ENCODE measurements around the gene VRK2. TPM values are rescaled to one million over a fixed set of nuclear protein-coding genes. Genes with fewer than 3 reads are reported as not detected.
"Not testable (repeated sequence)": the region's sequence is repeated elsewhere in the genome, so short reads cannot be mapped to it uniquely, and the experiment has no call there.

The VRK2 gene
- total RNA-seq, 2 experiments from 2014 or later: 17.7 to 18.3 TPM

DNA sequence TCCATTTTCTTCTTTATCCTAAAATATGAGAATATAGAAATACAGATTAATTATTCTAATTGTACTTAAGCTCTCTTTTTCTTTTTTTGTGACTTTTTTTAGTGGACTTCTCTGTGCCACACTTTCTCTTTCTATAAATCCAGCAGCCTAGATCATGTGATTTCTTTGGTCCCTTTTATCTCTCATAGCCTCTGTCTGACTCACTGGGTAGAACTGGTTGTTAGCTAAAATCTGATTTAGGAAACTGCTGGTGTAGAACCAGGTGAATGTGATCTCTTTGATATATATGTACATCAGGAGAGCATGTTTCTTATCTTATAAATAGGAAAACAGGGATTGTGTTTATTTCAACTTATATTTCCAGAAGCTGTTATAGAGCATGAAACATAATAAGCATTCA lies 54.9 kb downstream of the VRK2 start:
- H3K9me3 Mint-ChIP-seq: no peaks in the 10 kb centered on the region
- H3K27ac Mint-ChIP-seq: no peak overlapping the region
- no peak for TF ChIP-seq CTCF (IDR thresholded peaks at IDR 0.05)
- CTCF ChIA-PET: no interaction called here
- H3K4me1 Mint-ChIP-seq (ENCODE audit: low read depth): peaks cover 4% of the 10 kb centered on the region
- intact Hi-C loops (cut with micrococcal nuclease): no loop called here
- POLR2A ChIA-PET: no interaction called here
- ATAC-seq: no peak
- H3K27me3 Mint-ChIP-seq: no peaks in the 10 kb centered on the region
- DNase-seq: no peak
- H3K4me3 Mint-ChIP-seq: no peak overlapping the region
- H3K36me3 Mint-ChIP-seq (ENCODE audit: low read depth): peaks cover 2% of the 10 kb centered on the region

DNA sequence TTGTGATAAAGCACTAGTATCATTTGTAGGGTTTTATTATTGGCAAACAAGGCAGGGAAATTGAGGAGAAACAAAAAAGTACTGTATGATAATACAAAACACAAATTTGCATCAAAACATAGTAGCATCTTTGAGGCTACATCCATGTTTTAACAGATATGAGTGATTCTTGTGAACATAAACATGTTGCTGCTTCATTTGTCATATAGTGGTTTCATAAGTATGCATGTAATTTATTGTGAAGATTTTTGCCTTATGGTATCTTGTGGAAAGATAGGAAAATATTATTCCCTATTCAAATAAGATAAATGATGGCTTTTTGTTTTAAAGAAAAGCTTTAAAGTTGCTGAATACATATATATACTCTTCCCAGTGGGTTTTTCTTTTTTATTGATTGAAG lies 60.3 kb downstream of the VRK2 start:
- POLR2A ChIA-PET: no interaction called here
- Mint-ChIP-seq H3K27me3 (no peaks in the 10 kb centered on the region), H3K4me3 (no peak overlapping the region), H3K36me3 (ENCODE audit: low read depth) (peaks cover 3% of the 10 kb centered on the region), H3K27ac (no peak overlapping the region), H3K4me1 (ENCODE audit: low read depth) (peaks cover 11% of the 10 kb centered on the region), H3K9me3 (no peaks in the 10 kb centered on the region)
- DNase-seq (no peak), ATAC-seq (no peak)
- intact Hi-C loops (cut with micrococcal nuclease): no loop called here
- CTCF ChIA-PET: interaction anchor here (1.3 kb wide), 1 partner anchor 8 kb away, joined by 4 read pairs; no protein-coding TSS in a partner anchor
- TF ChIP-seq CTCF (IDR thresholded peaks at IDR 0.05): no peak

GRCh38 chr2:58107803-58108710 lies 61.5 kb downstream of the VRK2 start:
- no peaks in the 10 kb centered on the region for H3K27me3 Mint-ChIP-seq
- intact Hi-C loops (cut with micrococcal nuclease): no loop called here
- no peak overlapping the region for H3K27ac Mint-ChIP-seq

DNA sequence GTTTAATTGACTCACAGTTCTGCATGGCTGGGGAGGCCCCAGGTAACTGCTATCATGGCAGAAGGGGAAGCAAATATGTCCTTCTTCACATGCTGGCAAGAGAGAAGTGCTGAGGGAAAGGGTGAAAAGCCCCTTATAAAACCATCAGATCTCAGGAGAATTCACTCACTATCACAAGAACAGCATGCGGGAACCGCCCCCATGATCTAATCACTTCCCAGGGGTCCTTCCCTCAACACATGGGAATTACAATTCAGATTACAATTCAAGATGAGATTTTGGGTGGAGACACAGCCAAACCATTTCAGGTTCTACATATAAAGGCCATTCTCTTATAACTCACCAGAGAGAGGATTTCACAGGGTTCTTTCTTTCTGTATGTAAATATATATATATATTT lies 62.9 kb downstream of the VRK2 start:
- intact Hi-C loops (cut with micrococcal nuclease): no loop called here
- ChIA-PET CTCF (no interaction called here), POLR2A (no interaction called here)
- Mint-ChIP-seq H3K36me3 (ENCODE audit: low read depth) (peaks cover 10% of the 10 kb centered on the region), H3K27ac (no peak overlapping the region), H3K4me3 (no peak overlapping the region), H3K9me3 (no peaks in the 10 kb centered on the region), H3K4me1 (ENCODE audit: low read depth) (peaks cover 11% of the 10 kb centered on the region), H3K27me3 (no peaks in the 10 kb centered on the region)
- no peak for ATAC-seq
- no peak for DNase-seq
- TF ChIP-seq CTCF (IDR thresholded peaks at IDR 0.05): no peak

More at GRCh38 chr2:58107803-58108710, 61.5 kb downstream of the VRK2 start:
- peak; percentile 68 for ATAC-seq
- ChIA-PET POLR2A (interaction anchor here (0.7 kb wide), 1 partner anchor 129 kb away, joined by 3 read pairs; no protein-coding TSS in a partner anchor), CTCF (interaction anchor here (1.3 kb wide), 1 partner anchor 9 kb away, joined by 4 read pairs; no protein-coding TSS in a partner anchor)
- no peak for TF ChIP-seq CTCF (IDR thresholded peaks at IDR 0.05)
- DNase-seq: no peak
- peaks cover 11% of the 10 kb centered on the region for H3K4me1 Mint-ChIP-seq (ENCODE audit: low read depth)
- H3K36me3 Mint-ChIP-seq (ENCODE audit: low read depth): peaks cover 9% of the 10 kb centered on the region
- H3K9me3 Mint-ChIP-seq: no peaks in the 10 kb centered on the region
- no peak overlapping the region for H3K4me3 Mint-ChIP-seq

DNA sequence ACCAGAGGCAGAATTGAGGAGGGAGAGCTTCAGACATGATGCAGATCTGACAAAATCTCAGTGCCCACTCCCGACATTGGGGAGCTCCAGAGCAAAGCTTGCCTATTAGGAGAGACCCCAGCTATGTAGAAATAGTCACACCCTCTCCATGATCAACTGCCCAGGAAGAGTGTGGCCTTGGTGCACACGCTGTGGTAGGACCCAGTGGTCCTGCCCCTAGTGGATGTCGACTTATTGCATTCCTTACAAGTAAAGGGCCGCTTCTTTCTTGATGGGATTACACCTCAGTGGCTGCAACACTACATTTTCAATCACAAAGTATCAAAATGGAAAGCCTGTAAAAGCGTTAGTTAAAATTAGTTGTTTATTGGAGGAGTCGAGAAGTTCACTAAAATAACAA lies 64.2 kb downstream of the VRK2 start:
- no peak overlapping the region for H3K4me3 Mint-ChIP-seq
- ATAC-seq (no peak), DNase-seq (no peak)
- POLR2A ChIA-PET: no interaction called here
- CTCF ChIA-PET: no interaction called here
- no peak overlapping the region for H3K27ac Mint-ChIP-seq
- peaks cover 11% of the 10 kb centered on the region for H3K4me1 Mint-ChIP-seq (ENCODE audit: low read depth)
- no peaks in the 10 kb centered on the region for H3K9me3 Mint-ChIP-seq
- peaks cover 10% of the 10 kb centered on the region for H3K36me3 Mint-ChIP-seq (ENCODE audit: low read depth)
- H3K27me3 Mint-ChIP-seq: no peaks in the 10 kb centered on the region
- TF ChIP-seq CTCF (IDR thresholded peaks at IDR 0.05): no peak
- intact Hi-C loops (cut with micrococcal nuclease): no loop called here

DNA sequence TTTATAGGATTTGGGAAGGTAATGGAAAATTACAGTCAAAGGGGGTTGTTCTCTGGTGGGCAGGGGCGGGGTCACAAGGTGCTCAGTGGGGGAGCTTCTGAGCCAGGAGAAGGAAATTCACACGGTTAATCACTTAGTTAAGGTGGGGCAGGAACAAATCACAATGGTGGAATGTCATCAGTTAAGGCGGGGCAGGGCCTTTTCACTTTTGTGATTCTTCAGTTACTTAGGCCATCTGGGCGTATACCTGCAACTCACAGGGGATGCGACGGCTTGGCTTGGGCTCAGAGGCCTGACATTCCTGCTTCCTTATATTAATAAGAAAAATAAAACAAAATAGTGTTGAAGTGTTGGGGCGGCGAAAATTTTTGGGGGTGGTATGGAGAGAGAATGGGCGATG lies 67.0 kb downstream of the VRK2 start:
- CTCF ChIA-PET; H3K4me3 Mint-ChIP-seq; ATAC-seq; H3K4me1 Mint-ChIP-seq (ENCODE audit: low read depth); H3K27me3 Mint-ChIP-seq; H3K27ac Mint-ChIP-seq; intact Hi-C loops (cut with micrococcal nuclease); H3K9me3 Mint-ChIP-seq; DNase-seq; POLR2A ChIA-PET: not testable (repeated sequence)
- peaks cover 13% of the 10 kb centered on the region for H3K36me3 Mint-ChIP-seq (ENCODE audit: low read depth)

Data from activated CD8-positive, alpha-beta T cell treated with anti-CD3 and anti-CD28 coated beads for 36 hours (primary cell).